ENCODE data around the gene GPR17.

The GPR17 gene

GRCh38 chr2:127695491-127696472 lies 49.8 kb downstream of the GPR17 start:
- peak; percentile 52 to 78 (median 66) for DNase-seq

- no peak for DNase-seq
These were observed 51.7 kb downstream of the GPR17 start for GRCh38 chr2:127697482-127698180.

DNA sequence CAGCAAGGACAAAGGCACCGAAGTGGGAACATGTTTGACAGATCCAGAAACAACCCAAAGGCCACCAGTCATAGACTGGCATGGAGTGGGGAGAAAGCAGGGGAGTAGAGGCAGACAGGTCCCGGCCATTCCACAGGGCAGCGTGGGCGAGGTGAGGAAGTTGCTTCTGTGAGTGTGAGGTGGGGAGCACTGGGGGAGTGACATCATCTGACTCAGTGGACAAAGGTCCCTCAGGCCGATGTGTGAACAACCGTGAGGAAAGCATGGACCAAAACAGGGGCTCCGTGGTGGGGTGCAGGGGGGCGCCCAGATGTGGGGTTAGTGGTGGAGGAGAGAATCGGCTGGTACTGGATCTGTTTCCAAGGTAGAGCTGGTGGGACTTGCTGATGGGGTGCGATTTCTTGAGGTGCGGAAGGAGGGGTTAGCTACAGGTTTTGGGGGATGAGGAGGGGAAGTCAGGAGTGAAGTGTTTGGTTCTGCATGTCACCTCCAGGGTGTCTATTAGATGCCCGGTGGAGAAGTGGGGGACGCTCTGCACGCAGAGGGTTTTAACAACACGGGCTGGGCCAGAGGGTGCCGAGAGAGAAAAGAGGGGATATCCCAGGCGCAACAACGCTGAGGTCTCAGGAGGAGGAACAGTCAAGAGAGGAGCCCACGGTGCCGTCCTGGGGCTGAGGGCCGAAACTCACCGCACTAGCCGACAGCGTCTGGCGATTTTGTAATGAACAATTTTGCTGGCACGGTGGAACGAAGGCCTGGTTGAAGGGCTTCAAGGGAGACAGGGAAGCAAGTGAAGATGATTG lies 52.8 kb downstream of the GPR17 start:
- DNase-seq, result peak in 3 of 4 experiments; percentile 21 to 50 (median 35)

DNA sequence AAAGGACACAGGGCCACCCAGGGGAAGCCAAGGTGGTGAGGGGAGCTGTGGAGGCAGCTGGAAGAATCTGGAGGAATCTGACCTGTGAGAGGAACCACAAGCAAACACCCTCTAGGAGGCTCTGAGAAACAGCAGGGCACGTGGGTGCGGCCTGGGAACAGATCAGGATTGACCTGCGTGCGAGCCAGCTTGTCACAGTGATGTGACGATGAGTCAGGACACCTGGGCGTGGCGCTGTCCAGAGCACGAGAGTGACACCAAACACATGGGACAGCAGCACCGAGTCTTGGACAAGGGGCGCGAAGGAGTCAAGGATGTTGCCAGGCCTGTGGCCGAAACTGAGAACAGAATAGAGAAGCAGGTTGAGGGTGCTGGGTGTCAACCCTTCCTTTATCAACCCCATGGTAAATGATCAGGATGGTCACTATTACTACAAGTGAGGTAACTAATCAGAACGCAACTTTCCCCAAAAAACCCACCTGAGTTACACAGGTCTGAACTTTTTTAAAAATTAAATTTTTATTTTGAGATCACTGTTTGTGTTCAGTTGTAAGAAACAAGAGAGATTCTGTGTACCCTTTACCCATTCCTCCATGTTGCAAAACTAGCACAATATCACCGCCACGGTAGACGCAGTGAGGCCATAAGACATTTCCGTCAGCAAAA lies 54.7 kb downstream of the GPR17 start:
- peak; percentile 93 to 97 (median 94) for DNase-seq

DNA sequence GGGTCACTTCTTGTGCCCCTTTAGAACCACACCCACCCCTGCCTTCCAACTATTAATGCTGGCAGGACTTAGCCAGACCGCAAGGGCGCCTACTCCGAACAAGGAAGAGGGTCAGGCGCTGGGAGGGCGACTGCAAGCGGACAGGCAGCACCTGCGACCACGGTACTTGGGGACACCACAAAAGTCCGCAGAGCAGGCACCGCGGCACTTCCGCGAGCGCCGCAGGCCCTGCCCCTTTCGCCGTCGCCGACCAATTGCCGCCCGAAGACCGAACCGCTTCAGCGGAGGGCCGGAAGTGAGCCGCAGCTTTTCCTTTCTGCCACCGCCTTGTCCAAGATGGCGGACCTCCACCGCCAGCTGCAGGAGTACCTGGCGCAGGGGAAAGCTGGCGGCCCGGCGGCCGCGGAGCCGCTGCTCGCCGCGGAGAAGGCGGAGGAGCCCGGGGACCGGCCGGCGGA lies 55.3 kb downstream of the GPR17 start, which contains the start of gene SFT2D3:
Gene SFT2D3 (plus strand): TSS at position 305 of the 458 bp plus-strand sequence. CDS start 32 bp downstream, at position 337.
- DNase-seq, result peak; percentile 94 to 97 (median 96)

DNA sequence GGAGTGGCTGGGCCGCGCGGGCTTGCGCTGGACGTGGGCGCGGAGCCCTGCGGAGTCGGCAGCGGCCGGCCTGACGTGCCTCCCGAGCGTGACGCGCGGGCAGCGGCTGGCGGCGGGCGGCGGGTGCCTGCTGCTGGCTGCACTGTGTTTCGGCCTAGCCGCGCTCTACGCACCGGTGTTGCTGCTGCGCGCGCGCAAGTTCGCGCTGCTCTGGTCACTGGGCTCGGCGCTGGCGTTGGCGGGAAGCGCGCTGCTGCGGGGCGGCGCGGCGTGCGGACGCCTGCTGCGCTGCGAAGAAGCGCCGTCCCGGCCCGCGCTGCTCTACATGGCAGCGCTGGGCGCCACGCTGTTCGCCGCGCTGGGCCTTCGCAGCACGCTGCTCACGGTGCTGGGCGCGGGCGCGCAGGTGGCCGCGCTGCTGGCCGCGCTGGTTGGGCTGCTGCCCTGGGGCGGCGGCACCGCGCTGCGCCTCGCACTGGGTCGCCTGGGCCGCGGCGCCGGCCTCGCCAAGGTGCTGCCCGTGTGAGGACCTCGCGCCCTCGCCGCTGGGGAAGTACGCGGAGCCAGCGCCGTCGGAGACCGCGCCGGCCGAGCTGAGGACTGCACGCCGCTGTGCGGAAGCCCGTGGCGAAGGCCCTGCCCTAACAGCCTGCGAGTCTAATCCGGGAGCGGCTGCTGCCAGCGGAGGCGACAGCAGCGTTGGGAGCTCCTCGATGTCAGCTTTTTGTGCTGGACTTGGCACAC lies 55.9 kb downstream of the GPR17 start:
- DNase-seq, result peak; percentile 88 to 93 (median 92)
